GM12865 (cell line): ENCODE measurements around the gene SPRYD7.
"Not testable (repeated sequence)": the region's sequence is repeated elsewhere in the genome, so short reads cannot be mapped to it uniquely, and the experiment has no call there.

Experiments
- DNase-seq: peaks from one replicate; pipeline ENCODE4 v3.0.0; 2010; ENCODE audit warnings: low read depth
- H3K4me3 ChIP-seq: 2 replicates; pipeline ENCODE4 v1.5.1; 2011; ENCODE audit warnings: mild to moderate bottlenecking, low read depth, low read length, control low read depth
- CTCF ChIP-seq: IDR thresholded peaks from 2 replicates; pipeline ENCODE4 v1.5.1; 2011; ENCODE audit warnings: low read length, control low read depth, low read depth, inconsistent platforms; ENCODE audit not compliant: insufficient read depth; ENCODE audit errors: missing control alignments

The SPRYD7 gene

DNA sequence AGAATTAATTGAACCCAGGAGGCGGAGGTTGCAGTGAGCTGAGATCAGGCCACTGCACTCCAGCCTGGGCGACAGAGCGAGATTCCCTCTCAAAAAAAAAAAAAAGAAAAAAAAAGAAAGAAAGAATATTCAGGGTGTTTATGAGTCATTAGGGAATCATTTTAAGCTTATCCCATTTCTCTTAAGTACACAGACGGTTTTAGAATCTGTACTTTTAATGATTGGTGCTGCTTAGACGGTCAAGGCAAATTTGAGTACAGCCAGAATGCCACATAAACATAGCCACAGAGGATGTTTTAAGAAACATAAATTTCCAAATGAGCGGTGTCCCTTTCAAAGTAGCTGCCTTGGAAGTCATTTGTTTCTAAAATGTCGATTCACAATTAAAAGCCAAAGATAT, 2.6 kb downstream of the SPRYD7 start:
- TF ChIP-seq CTCF, result no peak
- no peak for DNase-seq
- no peak overlapping the region for H3K4me3 ChIP-seq

GRCh38 chr13:49932868-49933267, 3.3 kb downstream of the SPRYD7 start:
- TF ChIP-seq CTCF, result no peak
- no peak for DNase-seq
- H3K4me3 ChIP-seq, result no peak overlapping the region

DNA sequence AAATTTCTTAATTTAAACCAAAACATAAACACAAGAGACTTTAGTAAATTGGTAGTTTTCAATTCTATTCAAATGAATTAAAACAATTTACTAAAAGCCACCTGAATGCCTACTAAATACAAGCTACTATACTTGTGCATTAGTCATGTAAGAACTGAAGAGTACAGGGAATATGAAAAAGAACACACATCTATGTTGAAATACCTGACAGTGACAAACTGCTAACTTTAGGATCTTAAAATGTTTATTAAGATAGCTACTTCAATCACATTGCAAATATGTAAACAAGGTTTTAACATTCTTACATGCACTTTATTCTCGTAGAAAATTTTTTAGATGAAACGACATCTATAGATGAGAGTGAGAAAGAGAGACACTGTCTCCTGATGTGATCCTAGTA, 4.1 kb downstream of the SPRYD7 start:
- no peak for DNase-seq

DNA sequence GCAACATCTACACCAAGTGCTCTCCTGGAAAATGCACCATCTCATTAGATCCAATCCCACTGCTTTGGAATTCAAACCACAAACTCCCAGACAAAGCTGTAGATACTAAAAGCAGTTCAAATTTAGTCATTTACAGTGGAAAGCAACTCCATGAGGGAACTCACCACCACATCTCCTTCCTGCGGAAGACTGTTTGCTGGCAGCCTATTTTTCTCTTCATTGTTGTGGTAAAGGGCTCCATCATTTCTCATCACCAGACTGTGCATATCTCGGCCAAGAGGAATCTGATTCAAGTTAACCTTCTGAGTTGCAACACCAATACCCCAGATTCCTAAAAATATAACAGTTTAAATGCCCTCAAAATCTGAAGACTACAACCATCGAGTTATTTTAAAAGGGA, 8.4 kb downstream of the SPRYD7 start:
- DNase-seq, result no peak
- H3K4me3 ChIP-seq, result no peak overlapping the region
- TF ChIP-seq CTCF, result no peak

More for the DNA sequence above, 4.1 kb downstream of the SPRYD7 start:
- H3K4me3 ChIP-seq, result no peak overlapping the region
- TF ChIP-seq CTCF, result no peak

GRCh38 chr13:49925881-49926418, 10.2 kb downstream of the SPRYD7 start:
- no peak for DNase-seq

GRCh38 chr13:49922301-49922700, 13.8 kb downstream of the SPRYD7 start:
- no peak for TF ChIP-seq CTCF
- no peak for DNase-seq
- no peak overlapping the region for H3K4me3 ChIP-seq

More at GRCh38 chr13:49925881-49926418, 10.2 kb downstream of the SPRYD7 start:
- no peak overlapping the region for H3K4me3 ChIP-seq
- TF ChIP-seq CTCF, result no peak

DNA sequence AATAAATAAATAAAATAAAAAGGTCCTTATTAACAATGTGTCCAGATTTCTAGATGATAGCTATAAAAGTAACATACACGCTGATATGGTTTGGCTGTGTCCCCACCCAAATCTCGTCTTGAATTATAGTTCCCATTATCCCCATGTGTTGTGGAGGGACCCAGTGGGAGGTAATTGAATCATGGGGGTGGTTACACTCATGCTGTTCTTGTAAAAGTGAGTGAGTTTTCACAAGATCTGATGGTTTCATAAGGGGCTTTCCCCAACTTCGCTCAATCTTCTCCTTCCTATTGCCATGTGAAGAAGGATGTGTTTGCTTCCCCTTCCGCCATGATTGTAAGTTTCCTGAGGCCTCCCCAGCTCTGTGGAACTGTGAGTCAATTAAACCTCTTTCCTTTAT, 15.2 kb downstream of the SPRYD7 start:
- H3K4me3 ChIP-seq, DNase-seq: not testable (repeated sequence)

DNA sequence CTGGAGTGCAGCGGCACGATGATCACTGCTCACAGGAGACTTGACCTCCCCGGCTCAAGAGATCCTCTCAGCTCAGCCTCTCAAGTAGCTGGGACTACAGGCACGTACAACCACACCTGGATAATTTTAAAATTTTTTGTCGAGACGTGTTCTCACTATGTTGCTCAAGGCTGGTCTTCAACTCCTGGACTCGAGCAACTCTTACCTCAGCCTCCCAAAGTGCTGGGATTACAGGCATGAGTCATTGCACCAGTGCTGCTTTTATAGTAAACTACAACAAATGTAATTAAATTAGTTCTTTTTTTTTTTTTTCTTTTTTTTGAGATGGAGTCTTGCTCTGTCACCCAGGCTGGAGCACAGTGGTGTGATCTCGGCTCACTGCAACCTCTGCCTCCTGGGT, 18.0 kb downstream of the SPRYD7 start:
- DNase-seq, H3K4me3 ChIP-seq: not testable (repeated sequence)
